GM18867 (cell line): ENCODE results near the gene SRCAP.

ENCODE experiments used
- ATAC-seq: cut with Tn5 transposase; IDR thresholded peaks from one replicate; pipeline ENCODE4 v1.9.1; 2021; ENCODE audit warnings: mild to moderate bottlenecking, moderate library complexity; ENCODE audit not compliant: unreplicated experiment

The SRCAP gene

DNA sequence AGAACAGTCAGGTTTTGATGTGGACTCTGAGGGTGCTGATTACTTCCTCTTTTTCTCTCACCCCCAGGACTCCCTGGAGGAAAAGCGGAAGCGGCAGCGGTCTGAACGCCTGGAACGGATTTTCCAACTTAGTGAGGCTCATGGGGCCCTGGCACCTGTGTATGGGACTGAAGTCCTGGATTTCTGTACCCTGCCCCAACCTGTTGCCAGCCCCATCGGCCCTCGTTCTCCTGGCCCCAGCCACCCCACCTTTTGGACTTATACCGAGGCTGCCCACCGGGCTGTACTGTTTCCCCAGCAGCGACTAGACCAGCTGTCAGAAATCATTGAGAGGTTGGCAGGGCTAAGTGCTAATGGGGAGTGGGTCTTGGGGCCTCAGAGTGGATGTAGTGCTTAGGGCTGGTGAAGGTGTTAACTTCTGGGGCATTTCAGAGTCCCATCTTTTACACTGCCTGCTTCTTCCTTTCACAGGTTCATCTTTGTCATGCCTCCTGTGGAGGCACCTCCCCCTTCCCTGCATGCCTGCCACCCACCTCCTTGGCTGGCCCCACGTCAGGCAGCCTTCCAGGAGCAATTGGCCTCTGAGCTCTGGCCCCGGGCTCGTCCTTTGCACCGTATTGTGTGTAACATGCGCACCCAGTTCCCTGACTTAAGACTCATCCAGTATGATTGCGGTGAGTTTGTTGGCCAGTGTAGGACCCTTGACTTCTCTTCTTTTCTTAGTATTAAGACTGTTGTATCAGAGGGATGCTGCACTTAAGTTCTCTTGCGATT is 30.1 kb downstream of the SRCAP start:
- ATAC-seq: no peak

DNA sequence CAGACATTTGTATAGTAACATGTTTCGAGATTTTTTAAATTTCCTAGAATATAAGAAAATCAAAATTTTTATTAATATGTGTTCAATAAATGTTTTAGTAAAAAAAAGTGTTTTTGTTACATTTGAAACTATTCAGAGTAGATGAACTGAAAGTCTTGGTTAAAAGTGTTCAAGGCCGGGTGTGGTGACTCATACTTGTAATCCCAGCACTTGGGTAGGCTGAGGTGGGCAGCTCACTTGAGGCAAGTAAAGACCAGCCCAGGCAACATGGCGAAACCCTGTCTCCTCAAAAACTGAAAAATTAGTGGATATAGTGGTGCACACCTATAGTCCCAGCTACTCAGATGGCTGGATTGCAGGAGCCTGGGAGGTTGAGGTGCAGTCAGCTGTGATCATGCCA is 32.4 kb downstream of the SRCAP start:
- no peak for ATAC-seq

GRCh38 chr16:30736995-30737793 is 38.2 kb downstream of the SRCAP start:
- no peak for ATAC-seq

DNA sequence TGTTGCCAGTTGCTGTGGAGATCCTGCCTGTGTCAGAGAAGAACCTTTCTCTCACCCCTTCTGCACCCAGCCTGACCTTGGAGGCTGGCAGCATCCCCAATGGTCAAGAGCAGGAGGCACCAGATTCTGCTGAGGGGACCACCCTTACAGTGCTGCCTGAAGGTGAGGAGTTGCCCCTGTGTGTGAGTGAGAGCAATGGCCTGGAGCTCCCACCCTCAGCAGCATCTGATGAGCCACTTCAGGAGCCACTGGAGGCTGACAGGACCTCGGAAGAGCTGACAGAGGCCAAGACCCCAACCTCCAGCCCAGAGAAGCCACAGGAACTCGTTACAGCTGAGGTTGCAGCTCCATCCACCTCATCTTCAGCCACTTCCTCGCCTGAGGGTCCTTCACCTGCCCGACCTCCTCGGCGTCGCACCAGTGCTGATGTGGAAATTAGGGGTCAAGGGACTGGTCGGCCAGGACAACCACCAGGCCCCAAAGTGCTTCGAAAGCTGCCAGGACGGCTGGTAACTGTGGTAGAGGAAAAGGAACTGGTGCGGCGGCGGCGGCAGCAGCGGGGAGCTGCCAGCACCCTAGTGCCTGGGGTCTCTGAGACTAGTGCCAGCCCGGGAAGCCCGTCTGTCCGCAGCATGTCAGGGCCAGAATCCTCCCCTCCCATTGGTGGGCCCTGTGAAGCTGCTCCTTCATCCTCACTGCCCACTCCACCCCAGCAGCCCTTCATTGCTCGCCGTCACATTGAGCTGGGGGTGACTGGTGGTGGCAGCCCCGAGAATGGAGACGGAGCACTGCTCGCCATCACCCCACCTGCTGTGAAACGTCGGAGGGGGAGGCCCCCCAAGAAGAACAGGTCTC is 39.0 kb downstream of the SRCAP start:
- no peak for ATAC-seq

- ATAC-seq: no peak
Measured at GRCh38 chr16:30738984-30739951, 40.3 kb downstream of the SRCAP start.

DNA sequence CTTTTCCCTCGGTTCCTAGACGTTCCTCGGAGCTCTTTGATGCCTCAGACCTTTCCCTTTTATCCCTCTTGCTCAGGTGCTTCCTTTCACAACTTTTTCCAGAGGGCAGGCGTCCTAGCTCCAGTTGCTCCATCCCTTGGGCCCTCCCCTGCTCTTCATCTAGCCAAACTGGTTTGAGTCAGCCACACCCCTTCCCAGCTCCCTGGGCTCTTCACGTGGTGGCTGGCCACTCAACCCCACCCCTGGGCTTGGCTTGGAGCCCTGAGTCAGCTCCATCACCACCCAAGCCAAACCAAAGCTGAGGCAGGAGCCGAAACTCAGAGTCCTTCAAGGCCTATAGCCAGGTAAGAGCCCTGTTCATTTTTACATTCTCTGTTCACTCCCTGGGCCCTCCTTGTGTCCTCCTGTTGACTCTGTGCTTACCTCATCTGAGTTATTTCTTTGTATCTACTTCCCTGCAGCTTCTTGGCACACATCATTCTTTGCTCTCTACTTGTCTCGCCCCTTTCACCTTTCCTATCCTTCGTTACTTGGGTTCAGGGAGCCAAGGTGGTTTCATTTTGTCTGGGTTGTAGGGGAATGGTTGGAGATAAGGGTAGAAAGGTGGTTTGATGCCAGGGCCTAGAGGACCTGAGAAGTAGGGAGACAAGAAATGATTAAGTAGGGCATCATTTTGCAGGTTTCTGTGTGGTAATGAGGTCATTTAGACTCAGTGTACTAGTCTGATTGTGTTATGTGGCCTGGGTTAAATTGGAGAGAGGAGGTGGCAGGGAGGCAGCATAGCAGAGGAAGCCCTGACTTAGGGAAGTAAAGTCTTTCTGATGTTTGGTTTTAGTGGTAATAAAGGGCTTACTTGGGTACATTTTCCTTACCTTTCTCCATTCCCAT is 41.6 kb downstream of the SRCAP start:
- no peak for ATAC-seq

DNA sequence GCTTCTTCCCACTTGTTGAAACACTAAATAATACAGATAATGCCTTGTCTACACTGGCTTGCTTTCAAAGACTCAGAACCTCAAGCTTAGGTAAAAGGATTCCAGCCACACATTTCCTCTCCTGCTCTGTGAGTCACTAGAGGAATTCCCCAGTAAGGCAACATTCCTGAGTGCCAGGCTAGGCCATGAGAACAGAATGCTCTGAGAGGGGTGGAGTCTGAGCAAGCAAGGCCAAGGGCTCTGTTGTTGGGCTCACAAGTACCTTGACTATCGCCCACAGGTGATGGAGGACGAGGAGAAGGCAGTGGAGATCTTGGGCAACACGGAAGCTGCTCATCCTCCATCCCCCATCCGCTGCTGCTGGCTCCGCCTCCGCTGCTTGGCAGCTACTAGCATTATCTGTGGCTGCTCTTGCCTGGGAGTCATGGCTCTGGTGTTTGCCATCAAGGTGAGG is 42.5 kb downstream of the SRCAP start:
- no peak for ATAC-seq

- no peak for ATAC-seq
Measured at GRCh38 chr16:30743716-30744115, 44.7 kb downstream of the SRCAP start.

GRCh38 chr16:30744183-30744582 is 45.2 kb downstream of the SRCAP start:
- ATAC-seq: no peak

- no peak for ATAC-seq
Measured at GRCh38 chr16:30745082-30745481, 46.1 kb downstream of the SRCAP start.

DNA sequence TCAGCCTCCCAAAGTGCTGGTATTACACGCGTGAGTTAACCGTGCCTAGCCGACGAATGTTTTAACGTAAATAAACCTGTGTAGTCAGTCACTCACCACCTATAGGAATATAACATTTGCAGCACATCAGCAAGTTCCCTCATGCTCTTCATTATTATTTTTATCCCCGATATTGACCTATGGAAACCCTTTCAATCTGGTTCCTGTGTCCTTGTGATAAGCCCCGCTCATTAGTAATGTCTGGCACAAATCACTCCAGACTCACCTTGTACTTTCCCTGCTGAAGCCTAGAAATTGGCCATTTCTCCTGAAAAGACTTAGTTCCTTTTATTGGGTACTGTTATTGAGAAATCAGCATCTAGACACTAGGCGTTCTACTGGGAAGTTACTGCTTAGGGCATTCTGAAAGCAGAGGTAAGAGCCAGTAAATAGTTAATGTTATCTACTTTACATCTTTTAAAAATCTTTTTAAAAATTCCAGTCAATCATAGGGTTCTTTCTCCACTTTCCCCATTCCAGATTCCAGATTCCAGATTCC is 47.7 kb downstream of the SRCAP start:
- no peak for ATAC-seq

GRCh38 chr16:30747331-30747730 is 48.4 kb downstream of the SRCAP start:
- no peak for ATAC-seq

DNA sequence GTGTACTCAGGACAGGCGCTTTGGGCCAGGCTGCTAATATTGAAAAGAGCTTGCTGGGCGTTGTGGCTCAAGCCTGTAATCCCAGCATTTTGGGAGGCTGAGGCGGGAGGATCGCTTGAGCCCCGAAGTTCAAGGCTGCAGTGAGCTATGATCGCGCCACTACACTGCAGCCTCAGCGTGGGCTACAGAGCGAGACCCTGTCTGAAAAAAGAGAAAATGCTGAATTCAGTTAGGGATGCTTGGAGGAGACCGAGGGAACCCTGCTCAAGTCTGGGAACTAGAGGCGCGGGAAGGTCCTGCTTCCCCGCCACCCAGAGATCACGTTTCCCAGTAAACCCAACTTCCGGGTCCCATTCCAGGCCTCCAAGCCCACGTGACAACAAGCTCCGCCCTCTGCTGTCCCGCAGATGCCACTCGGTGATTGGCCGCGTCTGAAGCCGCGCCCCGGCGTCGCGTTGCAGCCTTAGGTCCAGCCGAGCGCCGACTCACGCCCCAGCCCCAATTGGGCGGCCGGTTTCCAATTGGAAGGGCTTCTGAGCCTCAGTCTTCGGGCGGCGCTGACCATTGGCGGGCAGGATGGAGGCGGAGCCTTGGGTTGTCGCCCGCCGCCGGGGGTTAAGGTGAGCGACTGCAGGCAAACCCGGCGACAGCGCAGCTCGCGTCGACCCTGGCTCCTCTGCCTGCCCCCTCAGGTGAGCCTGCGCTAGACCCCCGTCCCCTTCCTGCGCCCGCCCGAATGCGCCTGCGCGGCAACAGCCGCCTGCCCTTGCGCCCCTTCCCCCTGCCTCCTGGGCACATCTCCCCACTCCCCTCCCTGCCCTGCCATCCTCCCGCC is 49.0 kb downstream of the SRCAP start, which contains the start of gene PHKG2:
TSS of gene PHKG2 (plus strand) at position 627 of the 835 bp plus-strand sequence. CDS start 396 bp downstream, outside the sequence.
- ATAC-seq: peak; percentile 93

DNA sequence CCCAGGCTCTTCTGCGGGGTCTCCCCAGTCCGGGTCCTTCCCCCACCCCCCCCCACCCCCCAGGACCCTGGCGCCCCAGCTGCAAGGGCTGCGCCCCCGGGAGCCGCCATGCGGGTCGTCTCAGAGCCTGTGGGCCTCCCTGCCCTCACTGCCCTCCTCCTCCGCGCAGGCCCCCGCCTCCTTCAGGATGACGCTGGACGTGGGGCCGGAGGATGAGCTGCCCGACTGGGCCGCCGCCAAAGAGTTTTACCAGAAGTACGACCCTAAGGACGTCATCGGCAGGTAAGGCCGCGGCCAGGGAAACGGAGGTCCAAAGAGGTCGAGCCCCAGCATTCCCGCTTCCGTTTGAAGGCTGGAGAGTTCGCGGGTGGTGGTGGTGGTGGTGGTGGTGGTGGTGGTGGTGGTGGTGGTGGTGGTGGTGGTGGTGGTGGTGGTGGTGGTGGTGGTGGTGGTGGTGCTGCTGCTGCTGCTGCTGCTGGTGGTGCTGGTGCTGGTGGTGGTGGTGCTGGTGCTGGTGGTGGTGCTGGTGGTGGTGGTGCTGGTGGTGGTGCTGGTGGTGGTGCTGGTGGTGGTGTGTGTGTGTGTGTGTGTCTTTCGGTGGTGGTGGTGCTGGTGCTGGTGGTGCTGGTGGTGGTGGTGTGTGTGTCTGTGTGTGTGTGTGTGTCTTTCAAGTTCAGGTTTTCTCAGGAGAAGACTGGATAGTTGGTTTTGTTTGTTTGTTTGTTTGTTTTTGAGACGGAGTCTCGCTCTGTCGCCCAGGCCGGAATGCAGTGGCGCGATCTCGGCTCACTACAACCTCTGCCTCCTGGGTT is 49.9 kb downstream of the SRCAP start:
- ATAC-seq: peak; percentile 11

DNA sequence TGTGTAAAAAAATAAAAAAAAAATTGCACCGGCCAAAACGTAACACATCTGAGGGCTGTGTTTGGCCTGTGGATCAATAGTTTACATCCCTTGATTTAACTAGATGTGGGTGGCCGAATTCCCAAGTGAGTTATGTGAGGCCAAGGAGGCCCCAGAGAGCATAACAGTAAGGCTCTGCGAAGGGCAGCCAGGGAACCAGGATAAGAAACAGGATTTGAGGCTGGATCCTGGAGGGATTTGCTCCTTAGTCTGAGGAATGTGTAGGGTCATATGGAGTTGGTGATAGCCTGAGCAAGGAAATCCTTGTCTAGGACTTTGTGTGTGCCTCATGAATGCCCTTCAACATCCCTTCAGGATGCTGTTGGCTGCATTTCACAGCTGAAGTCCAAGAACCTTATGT is 51.2 kb downstream of the SRCAP start:
- ATAC-seq: no peak

DNA sequence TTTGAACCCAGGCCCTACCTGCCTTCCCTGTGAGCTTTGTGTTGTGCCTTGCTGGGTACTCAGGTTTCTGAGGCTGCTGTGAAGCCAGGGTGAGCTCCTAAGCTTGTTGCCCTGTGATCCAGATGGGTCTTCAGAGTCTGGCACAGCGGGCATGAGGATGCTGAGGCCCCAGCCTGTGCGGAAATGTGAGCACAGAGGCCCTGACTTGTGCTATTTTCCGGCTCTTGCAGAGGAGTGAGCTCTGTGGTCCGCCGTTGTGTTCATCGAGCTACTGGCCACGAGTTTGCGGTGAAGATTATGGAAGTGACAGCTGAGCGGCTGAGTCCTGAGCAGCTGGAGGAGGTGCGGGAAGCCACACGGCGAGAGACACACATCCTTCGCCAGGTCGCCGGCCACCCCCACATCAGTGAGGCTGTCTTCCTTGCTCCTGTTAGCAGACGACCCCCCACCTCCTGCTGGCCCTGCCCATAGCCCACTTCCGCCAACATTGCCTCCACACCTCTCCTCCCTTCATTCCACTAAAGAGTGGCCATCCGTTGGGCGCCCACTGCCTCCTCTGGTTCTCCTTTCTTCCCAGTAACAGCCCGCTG is 52.0 kb downstream of the SRCAP start:
- ATAC-seq: no peak

GRCh38 chr16:30753596-30753995 is 54.6 kb downstream of the SRCAP start:
- ATAC-seq: no peak
